ENCODE results near the gene DHX15. TPM values are rescaled to one million over a fixed set of nuclear protein-coding genes. Genes with fewer than 3 reads are reported as not detected.

The DHX15 gene
- total RNA-seq, 3 donors from 2014 or later: 119 to 207 (median 192) TPM

- no peak for DNase-seq (ENCODE audit: low spot score in 2 of 2)
- intact Hi-C loops (cut with DNase I; ENCODE audit: low total_unique reads): no loop called here
- peaks cover 0 to 10% of the 10 kb centered on the region in 2 donors for H3K9me3 ChIP-seq
- no peak overlapping the region for H3K27ac ChIP-seq
- TF ChIP-seq CTCF (IDR thresholded peaks at IDR 0.05) (no peak), POLR2AphosphoS5 (IDR thresholded peaks at IDR 0.05) (no peak), POLR2A (IDR thresholded peaks at IDR 0.05) (no peak)
- no peaks in the 10 kb centered on the region for H3K27me3 ChIP-seq
- H3K4me1 ChIP-seq: no peaks in the 10 kb centered on the region
- no peak overlapping the region for H3K4me3 ChIP-seq
- H3K36me3 ChIP-seq: no peaks in the 10 kb centered on the region
Observed at GRCh38 chr4:24622146-24622834, 37.9 kb upstream of the DHX15 start.

DNA sequence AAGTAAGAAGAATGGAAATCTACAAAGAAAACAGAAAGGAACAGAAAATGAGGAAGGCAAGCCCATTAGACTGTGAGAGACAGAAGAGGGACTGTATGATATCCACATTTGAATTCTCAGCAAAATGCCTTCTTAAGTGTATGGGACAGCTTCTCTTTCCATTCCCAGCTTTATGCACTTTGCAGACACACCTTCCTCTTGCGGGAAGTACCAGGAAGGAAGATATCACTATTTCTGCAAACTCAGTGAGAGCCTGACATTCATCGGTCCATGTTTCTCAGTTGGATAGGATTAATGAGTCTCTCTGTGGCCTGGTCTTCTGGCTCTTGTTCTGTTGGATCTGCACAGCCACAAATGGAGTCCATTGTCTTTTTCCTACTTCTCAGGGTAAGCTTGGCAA lies 31.6 kb upstream of the DHX15 start:
- TF ChIP-seq CTCF (IDR thresholded peaks at IDR 0.05): no peak
- no peak for TF ChIP-seq POLR2A (IDR thresholded peaks at IDR 0.05)
- no peak for TF ChIP-seq POLR2AphosphoS5 (IDR thresholded peaks at IDR 0.05)
- Histone ChIP-seq H3K9me3 (peaks cover 0 to 10% of the 10 kb centered on the region in 2 donors), H3K4me1 (no peaks in the 10 kb centered on the region), H3K4me3 (no peak overlapping the region), H3K36me3 (no peaks in the 10 kb centered on the region), H3K27ac (no peak overlapping the region), H3K27me3 (no peaks in the 10 kb centered on the region)
- intact Hi-C loops (cut with DNase I; ENCODE audit: low total_unique reads): no loop called here
- no peak for DNase-seq (ENCODE audit: low spot score in 2 of 2)

GRCh38 chr4:24614881-24615280 lies 30.5 kb upstream of the DHX15 start:
- H3K9me3 ChIP-seq: peaks cover 0 to 6% of the 10 kb centered on the region in 2 donors
- no peaks in the 10 kb centered on the region for H3K36me3 ChIP-seq
- H3K27me3 ChIP-seq: no peaks in the 10 kb centered on the region
- H3K27ac ChIP-seq: no peak overlapping the region
- TF ChIP-seq CTCF (IDR thresholded peaks at IDR 0.05) (no peak), POLR2A (IDR thresholded peaks at IDR 0.05) (no peak), POLR2AphosphoS5 (IDR thresholded peaks at IDR 0.05) (no peak)
- intact Hi-C loops (cut with DNase I; ENCODE audit: low total_unique reads): loop anchor here (1.0 kb wide), 1 partner anchor 10 kb away; no protein-coding TSS in a partner anchor
- DNase-seq (ENCODE audit: low spot score in 2 of 2): no peak
- no peaks in the 10 kb centered on the region for H3K4me1 ChIP-seq
- H3K4me3 ChIP-seq: no peak overlapping the region

- intact Hi-C loops (cut with DNase I; ENCODE audit: low total_unique reads): no loop called here
- Histone ChIP-seq H3K27me3 (no peaks in the 10 kb centered on the region), H3K9me3 (no peaks in the 10 kb centered on the region), H3K36me3 (no peaks in the 10 kb centered on the region), H3K4me3 (no peak overlapping the region), H3K4me1 (no peaks in the 10 kb centered on the region), H3K27ac (no peak overlapping the region)
- DNase-seq (ENCODE audit: low spot score in 2 of 2): no peak
- no peak for TF ChIP-seq POLR2A (IDR thresholded peaks at IDR 0.05)
Observed at GRCh38 chr4:24613502-24613901, 29.1 kb upstream of the DHX15 start.

- Histone ChIP-seq H3K4me3 (no peak overlapping the region), H3K36me3 (no peaks in the 10 kb centered on the region), H3K27me3 (no peaks in the 10 kb centered on the region), H3K27ac (no peak overlapping the region), H3K4me1 (no peaks in the 10 kb centered on the region), H3K9me3 (no peaks in the 10 kb centered on the region)
- DNase-seq (ENCODE audit: low spot score in 2 of 2): no peak
- no peak for TF ChIP-seq CTCF (IDR thresholded peaks at IDR 0.05)
- TF ChIP-seq POLR2AphosphoS5 (IDR thresholded peaks at IDR 0.05): no peak
- TF ChIP-seq POLR2A (IDR thresholded peaks at IDR 0.05): no peak
- intact Hi-C loops (cut with DNase I; ENCODE audit: low total_unique reads): no loop called here
Observed at GRCh38 chr4:24611575-24611974, 27.2 kb upstream of the DHX15 start.
